ENCODE measurements around the gene TMEM119. TPM values are rescaled to one million over a fixed set of nuclear protein-coding genes. Genes with fewer than 3 reads are reported as not detected.
"Not testable (repeated sequence)": the region's sequence is repeated elsewhere in the genome, so short reads cannot be mapped to it uniquely, and the experiment has no call there.

The TMEM119 gene
- total RNA-seq, 4 donors from 2014 or later, result 2.3 to 5.9 (median 4.5) TPM

GRCh38 chr12:108559748-108560147, 38.1 kb downstream of the TMEM119 start:
- Histone ChIP-seq H3K9me3 (no peaks in the 10 kb centered on the region), H3K4me3 (peak overlapping the region; percentile 84 to 91), H3K36me3 (peaks cover 0 to 27% of the 10 kb centered on the region in 2 donors), H3K4me1 (peaks cover 4 to 81% (median 23%) of the 10 kb centered on the region in 3 donors), H3K27me3 (no peaks in the 10 kb centered on the region), H3K27ac (no peak overlapping the region)
- ATAC-seq, result no peak
- no peak for TF ChIP-seq POLR2A (IDR thresholded peaks at IDR 0.05)
- TF ChIP-seq EP300 (IDR thresholded peaks at IDR 0.05), result no peak
- TF ChIP-seq POLR2AphosphoS5 (IDR thresholded peaks at IDR 0.05), result no peak
- no peak for TF ChIP-seq CTCF (IDR thresholded peaks at IDR 0.05)
- WGBS, 2 donors (ENCODE audit: low coverage in 1 of 2), result 45 to 72% methylated on average over 2 of the region's 3 CpGs

DNA sequence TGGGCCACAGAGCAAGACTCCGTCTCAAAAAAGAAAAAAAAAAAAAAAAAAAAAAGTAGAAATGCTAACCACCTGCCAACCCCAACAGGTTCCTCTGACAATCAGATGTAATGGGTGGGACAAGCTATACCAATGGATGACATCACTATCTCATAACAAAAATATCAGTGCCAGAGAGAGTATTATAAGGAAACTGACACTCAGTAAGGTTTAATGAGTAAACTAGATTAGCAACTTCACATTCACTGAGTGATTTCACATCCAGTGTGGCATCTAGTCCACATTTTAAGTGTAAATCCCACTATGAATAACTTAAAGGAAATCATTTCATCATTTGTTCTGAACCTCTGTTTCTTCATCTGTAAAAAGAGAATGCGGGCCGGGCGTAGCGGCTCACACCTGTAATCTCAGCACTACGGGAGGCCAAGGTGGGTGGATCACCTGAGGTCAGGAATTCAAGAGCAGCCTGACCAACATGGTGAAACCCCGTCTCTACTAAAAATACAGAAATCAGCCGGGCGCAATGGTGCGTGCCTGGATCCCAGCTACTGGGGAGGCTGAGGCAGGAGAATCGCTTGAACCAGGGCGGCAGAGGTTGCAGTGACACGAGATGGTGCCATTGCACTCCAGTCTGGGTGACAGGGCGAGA, 38.8 kb downstream of the TMEM119 start:
- TF ChIP-seq POLR2AphosphoS5 (IDR thresholded peaks at IDR 0.05) (no peak), CTCF (IDR thresholded peaks at IDR 0.05) (no peak), EP300 (IDR thresholded peaks at IDR 0.05) (no peak), POLR2A (IDR thresholded peaks at IDR 0.05) (no peak)
- Histone ChIP-seq H3K4me1 (peaks cover 4 to 80% (median 23%) of the 10 kb centered on the region in 3 donors), H3K9me3 (no peaks in the 10 kb centered on the region), H3K4me3 (peak overlapping the region in 1 of 2 donors; percentile 84), H3K27me3 (no peaks in the 10 kb centered on the region), H3K27ac (no peak overlapping the region), H3K36me3 (peaks cover 0 to 21% of the 10 kb centered on the region in 2 donors)
- no peak for ATAC-seq
- 79 to 82% methylated on average over 2 to 5 of the region's 14 CpGs for WGBS, 2 donors (ENCODE audit: low coverage in 1 of 2)

GRCh38 chr12:108555383-108555782, 42.5 kb downstream of the TMEM119 start:
- WGBS, 2 donors (ENCODE audit: low coverage in 1 of 2), result 85 to 89% methylated on average over 7 to 9 of the region's 9 CpGs
- H3K4me3 ChIP-seq, H3K27ac ChIP-seq, H3K27me3 ChIP-seq, ATAC-seq, H3K9me3 ChIP-seq: not testable (repeated sequence)
- H3K36me3 ChIP-seq, result peaks cover 0 to 18% of the 10 kb centered on the region in 2 donors
- H3K4me1 ChIP-seq, result peaks cover 4 to 86% (median 23%) of the 10 kb centered on the region in 3 donors

DNA sequence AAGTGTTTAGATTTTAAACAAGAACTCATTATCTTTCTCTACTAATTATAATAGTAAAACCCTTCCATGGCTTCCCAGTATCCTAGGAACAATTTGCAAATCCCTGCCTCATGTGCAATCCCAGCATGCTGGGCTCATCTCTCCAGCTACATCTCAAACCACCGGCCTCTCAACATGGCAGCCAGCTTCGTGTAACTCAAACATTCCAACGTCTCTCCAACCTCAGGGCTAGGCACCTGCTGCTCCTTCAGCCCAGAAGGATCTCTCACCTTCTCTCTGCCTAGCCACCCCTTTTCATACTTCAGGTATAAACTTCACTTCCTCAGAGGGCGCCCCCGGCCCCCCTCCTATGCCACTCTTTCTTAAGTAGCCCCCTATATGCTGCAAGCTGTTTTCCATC, 44.1 kb downstream of the TMEM119 start:
- Histone ChIP-seq H3K4me1 (peaks cover 0 to 72% (median 10%) of the 10 kb centered on the region in 3 donors), H3K27me3 (no peaks in the 10 kb centered on the region), H3K36me3 (peaks cover 0 to 23% of the 10 kb centered on the region in 2 donors), H3K4me3 (no peak overlapping the region), H3K27ac (no peak overlapping the region), H3K9me3 (no peaks in the 10 kb centered on the region)
- no peak for ATAC-seq
- WGBS, 2 donors (ENCODE audit: low coverage in 1 of 2), result 72 to 90% methylated on average over 3 to 5 of the region's 5 CpGs
- TF ChIP-seq CTCF (IDR thresholded peaks at IDR 0.05), result no peak
- no peak for TF ChIP-seq EP300 (IDR thresholded peaks at IDR 0.05)

DNA sequence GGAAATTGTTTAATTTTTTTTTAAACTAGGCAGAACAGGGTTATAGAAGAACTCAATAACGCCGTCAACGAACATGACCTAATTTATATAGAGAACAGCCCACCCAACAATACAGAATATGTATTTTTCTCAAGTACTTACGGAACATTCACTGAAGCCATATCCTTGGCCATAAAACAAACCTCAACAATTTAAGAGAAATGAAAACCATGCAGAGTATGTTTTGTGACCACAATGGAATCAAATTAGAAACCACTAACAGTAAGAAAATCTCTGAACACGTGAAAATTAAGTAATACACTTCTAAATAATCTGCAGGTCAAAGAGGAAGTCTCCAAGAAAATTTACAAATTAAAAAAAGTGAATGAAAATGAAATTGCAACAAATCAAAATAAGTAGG, 46.3 kb downstream of the TMEM119 start:
- WGBS, 2 donors (ENCODE audit: low coverage in 1 of 2), result 81 to 90% methylated on average over 5 of the region's 5 CpGs
- Histone ChIP-seq H3K36me3 (peaks cover 2 to 28% of the 10 kb centered on the region in 2 donors), H3K9me3 (no peaks in the 10 kb centered on the region)

More for the DNA sequence above, 46.3 kb downstream of the TMEM119 start:
- no peak overlapping the region for H3K4me3 ChIP-seq
- peaks cover 0 to 61% (median 0%) of the 10 kb centered on the region in 3 donors for H3K4me1 ChIP-seq
- no peaks in the 10 kb centered on the region for H3K27me3 ChIP-seq
- no peak for ATAC-seq
- H3K27ac ChIP-seq, result no peak overlapping the region
- no peak for TF ChIP-seq POLR2A (IDR thresholded peaks at IDR 0.05)
- TF ChIP-seq CTCF (IDR thresholded peaks at IDR 0.05), result no peak
- no peak for TF ChIP-seq EP300 (IDR thresholded peaks at IDR 0.05)
- TF ChIP-seq POLR2AphosphoS5 (IDR thresholded peaks at IDR 0.05), result no peak
